WTC11 (cell line): Measurements from ENCODE around the gene ZBTB16. TPM values are rescaled to one million over a fixed set of nuclear protein-coding genes. Genes with fewer than 3 reads are reported as not detected.

Experiments
- ATAC-seq: fragments of 200-7000 bp; cut with Tn5 transposase; 2 replicates; pipeline ENCODE4 v1.10.0; 2021; ENCODE audit warnings: mild to moderate bottlenecking, moderate library complexity
- CTCF ChIA-PET: fragments of 300-600 bp; sonication (Branson Sonifier 250); formaldehyde crosslinking; loops from one replicate; lab custom pipeline; 2021; ENCODE audit warnings: antibody characterized with exemption; lab: Charles Lee
- POLR2A ChIA-PET: fragments of 350-600 bp; sonication (Branson Sonifier 250); formaldehyde crosslinking; loops from one replicate; lab custom pipeline; 2021; ENCODE audit warnings: antibody characterized with exemption; lab: Charles Lee
- DNase-seq: peaks from one replicate; pipeline ENCODE4 v3.0.0; 2021; ENCODE audit warnings: low spot score
- H3K27ac Mint-ChIP-seq: 2 replicates; pipeline ENCODE4 v1.8.0; 2021; ENCODE audit warnings: mixed read lengths
- H3K27me3 Mint-ChIP-seq: 2 replicates; pipeline ENCODE4 v1.8.0; 2021; ENCODE audit warnings: low read depth, mild to moderate bottlenecking, moderate library complexity, mixed read lengths
- H3K36me3 Mint-ChIP-seq: 2 replicates; pipeline ENCODE4 v1.8.0; 2021; ENCODE audit warnings: mixed read lengths
- H3K4me1 Mint-ChIP-seq: 2 replicates; pipeline ENCODE4 v1.8.0; 2022; ENCODE audit warnings: mixed read lengths
- H3K4me3 Mint-ChIP-seq: 2 replicates; pipeline ENCODE4 v1.8.0; 2021; ENCODE audit warnings: mild to moderate bottlenecking, moderate library complexity, mixed read lengths
- H3K9me3 Mint-ChIP-seq: 2 replicates; pipeline ENCODE4 v1.8.0; 2021; ENCODE audit warnings: mixed read lengths
- ATF2 ChIP-seq: sonication (generic); formaldehyde crosslinking; IDR thresholded peaks from 2 replicates; pipeline ENCODE4 v1.8.1; 2022; ENCODE audit warnings: low read depth, missing genetic modification reagents, borderline replicate concordance
- E2F5 ChIP-seq: sonication (generic); formaldehyde crosslinking; IDR thresholded peaks from 2 replicates; pipeline ENCODE4 v1.8.1; 2022; ENCODE audit warnings: mild to moderate bottlenecking, moderate library complexity, missing genetic modification reagents
- FOXP4 ChIP-seq: sonication (generic); formaldehyde crosslinking; IDR thresholded peaks from 2 replicates; pipeline ENCODE4 v1.8.0; 2022; ENCODE audit warnings: mild to moderate bottlenecking, missing genetic modification reagents
- HMGA2 ChIP-seq: fragments of 250-450 bp; sonication (Bioruptor Pico); IDR thresholded peaks from 2 replicates; pipeline ENCODE4 v1.4.0; 2021; ENCODE audit warnings: mild to moderate bottlenecking, moderate library complexity
- SMAD4 ChIP-seq: sonication (generic); formaldehyde crosslinking; IDR thresholded peaks from 2 replicates; pipeline ENCODE4 v1.8.0; 2022; ENCODE audit warnings: mild to moderate bottlenecking, missing genetic modification reagents
- STAT6 ChIP-seq: sonication (generic); formaldehyde crosslinking; conservative IDR thresholded peaks from 2 replicates; pipeline ENCODE4 v1.8.1; 2023; ENCODE audit warnings: mild to moderate bottlenecking, low read depth, missing genetic modification reagents, moderate library complexity
- ZBTB43 ChIP-seq: sonication (generic); formaldehyde crosslinking; IDR thresholded peaks from 2 replicates; pipeline ENCODE4 v1.8.1; 2023; ENCODE audit warnings: mild to moderate bottlenecking, missing genetic modification reagents
- ZNF121 ChIP-seq: sonication (generic); formaldehyde crosslinking; IDR thresholded peaks from 2 replicates; pipeline ENCODE4 v1.8.0; 2023; ENCODE audit warnings: missing genetic modification reagents
- ZNF219 ChIP-seq: sonication (generic); formaldehyde crosslinking; IDR thresholded peaks from 2 replicates; pipeline ENCODE4 v1.8.0; 2023; ENCODE audit warnings: missing genetic modification reagents, mild to moderate bottlenecking, borderline replicate concordance
- ZNF232 ChIP-seq: sonication (generic); formaldehyde crosslinking; IDR thresholded peaks from 2 replicates; pipeline ENCODE4 v1.8.0; 2022; ENCODE audit warnings: mild to moderate bottlenecking, missing genetic modification reagents
- ZNF263 ChIP-seq: sonication (generic); formaldehyde crosslinking; IDR thresholded peaks from 2 replicates; pipeline ENCODE4 v1.8.1; 2022; ENCODE audit warnings: low read depth, mild to moderate bottlenecking, moderate library complexity, missing genetic modification reagents
- ZNF317 ChIP-seq: sonication (generic); formaldehyde crosslinking; IDR thresholded peaks from 2 replicates; pipeline ENCODE4 v1.8.1; 2023; ENCODE audit warnings: low read depth, mild to moderate bottlenecking, moderate library complexity, missing genetic modification reagents, borderline replicate concordance
- ZNF532 ChIP-seq: fragments of 250-450 bp; sonication (Bioruptor Pico); IDR thresholded peaks from 2 replicates; pipeline ENCODE4 v1.9.0; 2021; ENCODE audit warnings: mild to moderate bottlenecking, borderline replicate concordance
- ZSCAN18 ChIP-seq: fragments of 250-450 bp; sonication (Bioruptor Pico); IDR thresholded peaks from 2 replicates; pipeline ENCODE4 v2.1.2; 2022; ENCODE audit warnings: mild to moderate bottlenecking, moderate library complexity
- total RNA-seq: library from RNA; stranded (reverse); gene quantifications from 3 replicates; pipeline ENCODE4 v1.2.3, GENCODE V29; 2021
- TF ChIP-seq, protein P1 (sequence below): sonication (generic); formaldehyde crosslinking; IDR thresholded peaks from 2 replicates; pipeline ENCODE4 v1.8.0; 2022; ENCODE audit warnings: mild to moderate bottlenecking, missing genetic modification reagents

ZBTB16 gene
- total RNA-seq, 1 experiment from 2014 or later, result 0.57 TPM

GRCh38 chr11:114233755-114234154 is 174.2 kb downstream of the ZBTB16 start (continued):
- TF ChIP-seq ZNF532 (CRISPR knock-in tag), result no peak
- no peak for TF ChIP-seq STAT6
- TF ChIP-seq ZSCAN18 (CRISPR knock-in tag), result no peak

DNA sequence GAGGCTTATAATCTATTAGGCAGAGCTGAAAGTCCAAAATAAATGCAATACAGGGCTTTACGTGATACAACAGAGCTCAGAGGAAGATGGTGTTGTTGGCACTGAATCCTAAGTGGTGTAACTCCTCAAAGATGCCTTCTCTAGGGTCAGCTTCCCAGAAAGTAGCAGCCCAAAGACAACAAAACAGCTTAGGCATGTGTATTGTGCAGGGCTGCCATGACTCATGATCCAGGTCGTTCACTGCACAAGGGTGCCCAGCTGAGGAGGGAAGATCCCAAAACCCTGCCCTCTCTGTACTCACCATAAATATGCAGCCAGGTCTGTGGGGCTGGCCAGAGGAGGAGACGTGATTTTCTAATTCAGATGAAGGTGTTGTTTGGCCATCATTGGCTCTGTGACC is 177.3 kb downstream of the ZBTB16 start:
- no peaks in the 10 kb centered on the region for H3K36me3 Mint-ChIP-seq
- peaks cover 7% of the 10 kb centered on the region; the same call in 1 of the 2 replicates for H3K27me3 Mint-ChIP-seq
- no peaks in the 10 kb centered on the region for H3K9me3 Mint-ChIP-seq
- DNase-seq (no peak), ATAC-seq (no peak)
- H3K27ac Mint-ChIP-seq, result no peak overlapping the region
- TF ChIP-seq FOXP4 (CRISPR knock-in tag) (no peak), ZNF317 (CRISPR knock-in tag) (no peak), HMGA2 (CRISPR knock-in tag) (no peak)
- H3K4me3 Mint-ChIP-seq, result no peak overlapping the region
- peaks cover 12% of the 10 kb centered on the region for H3K4me1 Mint-ChIP-seq
- ChIA-PET POLR2A (no interaction called here), CTCF (interaction anchor here (0.9 to 1.4 kb wide), 2 partner anchors 15 to 24 kb away, joined by 3 read pairs; no protein-coding TSS in a partner anchor)

- ATAC-seq, result no peak
- POLR2A ChIA-PET, result no interaction called here
- peaks cover 7% of the 10 kb centered on the region; the same call in 1 of the 2 replicates for H3K27me3 Mint-ChIP-seq
- TF ChIP-seq ATF2 (no peak), SMAD4 (no peak), E2F5 (CRISPR knock-in tag) (no peak), ZNF219 (CRISPR knock-in tag) (no peak), ZNF232 (CRISPR knock-in tag) (no peak), ZBTB43 (CRISPR knock-in tag) (no peak), ZNF263 (CRISPR knock-in tag) (no peak), ZNF121 (CRISPR knock-in tag) (no peak), ZNF317 (CRISPR knock-in tag) (no peak)
- TF ChIP-seq, protein P1, sequence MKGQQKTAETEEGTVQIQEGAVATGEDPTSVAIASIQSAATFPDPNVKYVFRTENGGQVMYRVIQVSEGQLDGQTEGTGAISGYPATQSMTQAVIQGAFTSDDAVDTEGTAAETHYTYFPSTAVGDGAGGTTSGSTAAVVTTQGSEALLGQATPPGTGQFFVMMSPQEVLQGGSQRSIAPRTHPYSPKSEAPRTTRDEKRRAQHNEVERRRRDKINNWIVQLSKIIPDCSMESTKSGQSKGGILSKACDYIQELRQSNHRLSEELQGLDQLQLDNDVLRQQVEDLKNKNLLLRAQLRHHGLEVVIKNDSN (CRISPR knock-in tag), result no peak
Measured at GRCh38 chr11:114237321-114238280, 178.1 kb downstream of the ZBTB16 start.

More at GRCh38 chr11:114237321-114238280, 178.1 kb downstream of the ZBTB16 start:
- DNase-seq, result no peak
- no peak overlapping the region for H3K27ac Mint-ChIP-seq
- no peaks in the 10 kb centered on the region for H3K9me3 Mint-ChIP-seq
- H3K4me1 Mint-ChIP-seq, result peaks cover 12% of the 10 kb centered on the region
- CTCF ChIA-PET, result interaction anchor here (0.9 to 1.4 kb wide), 2 partner anchors 14 to 23 kb away, joined by 3 read pairs; no protein-coding TSS in a partner anchor
- H3K36me3 Mint-ChIP-seq, result no peaks in the 10 kb centered on the region
- H3K4me3 Mint-ChIP-seq, result no peak overlapping the region
